ENCODE results near the gene RAB22A.

- TF ChIP-seq FOXP2 (optimal IDR thresholded peaks at IDR 0.05; ENCODE audit: control extremely low read depth, extremely low read length, insufficient read depth), result no peak
- TF ChIP-seq EZH2 (IDR thresholded peaks at IDR 0.05), result no peak
Measured at GRCh38 chr20:58308680-58309527, 611 bp upstream of the RAB22A start.
